GM18505 (cell line): ENCODE measurements around the gene KIF19.

Experiments used
- ATAC-seq: cut with Tn5 transposase; IDR thresholded peaks from one replicate; pipeline ENCODE4 v1.9.1; 2021; ENCODE audit not compliant: unreplicated experiment
- POLR2A ChIP-seq: IDR thresholded peaks from 4 replicates; pipeline ENCODE4 v1.6.1; 2011; ENCODE audit warnings: borderline replicate concordance; ENCODE audit not compliant: insufficient read depth, insufficient read length; ENCODE audit errors: extremely low read depth

The KIF19 gene

GRCh38 chr17:74340470-74341023 lies 14.5 kb downstream of the KIF19 start:
- ATAC-seq = no peak
- TF ChIP-seq POLR2A = no peak

- no peak for TF ChIP-seq POLR2A
- ATAC-seq = no peak
These were observed 16.2 kb downstream of the KIF19 start for GRCh38 chr17:74342224-74342623.

- no peak for TF ChIP-seq POLR2A
- no peak for ATAC-seq
These were observed 17.1 kb downstream of the KIF19 start for GRCh38 chr17:74343121-74343520.

GRCh38 chr17:74343526-74344284 lies 17.7 kb downstream of the KIF19 start:
- TF ChIP-seq POLR2A = no peak
- no peak for ATAC-seq

GRCh38 chr17:74344658-74345057 lies 18.6 kb downstream of the KIF19 start:
- ATAC-seq = no peak
- no peak for TF ChIP-seq POLR2A

- no peak for TF ChIP-seq POLR2A
- ATAC-seq = no peak
These were observed 19.6 kb downstream of the KIF19 start for GRCh38 chr17:74345433-74346241.

GRCh38 chr17:74347646-74348045 lies 21.6 kb downstream of the KIF19 start:
- ATAC-seq = no peak
- no peak for TF ChIP-seq POLR2A

GRCh38 chr17:74349120-74349519 lies 23.1 kb downstream of the KIF19 start:
- ATAC-seq = no peak
- TF ChIP-seq POLR2A = no peak

- ATAC-seq = no peak
These were observed 24.5 kb downstream of the KIF19 start for GRCh38 chr17:74350486-74350885.

GRCh38 chr17:74351552-74352210 lies 25.7 kb downstream of the KIF19 start:
- TF ChIP-seq POLR2A = no peak
- ATAC-seq = no peak

More at GRCh38 chr17:74350486-74350885, 24.5 kb downstream of the KIF19 start:
- TF ChIP-seq POLR2A = no peak

GRCh38 chr17:74353446-74354060 lies 27.5 kb downstream of the KIF19 start:
- no peak for ATAC-seq
- TF ChIP-seq POLR2A = no peak

- no peak for TF ChIP-seq POLR2A
- ATAC-seq = no peak
These were observed 28.1 kb downstream of the KIF19 start for GRCh38 chr17:74354123-74354522.

GRCh38 chr17:74354561-74354960 lies 28.5 kb downstream of the KIF19 start:
- ATAC-seq = no peak
- no peak for TF ChIP-seq POLR2A
